B cell (primary cell): ENCODE results near the gene ACIN1.

Experiments used
- CTCF ChIP-seq: fragments of 200-600 bp; IDR thresholded peaks from one replicate; pipeline ENCODE4 v1.8.0; 2022; ENCODE audit warnings: antibody characterized with exemption, mild to moderate bottlenecking
- EZH2 ChIP-seq: IDR thresholded peaks from 2 replicates; pipeline ENCODE4 v1.6.1; 2012; ENCODE audit warnings: borderline replicate concordance, low read depth, mild to moderate bottlenecking, moderate library complexity, low read length; ENCODE audit not compliant: insufficient read depth, poor library complexity, severe bottlenecking

- TF ChIP-seq EZH2 (no peak), CTCF (no peak)
Measured at GRCh38 chr14:23034498-23035302, 60.2 kb downstream of the ACIN1 start, which contains the start of gene PSMB5.
